HUES48 (cell line): ENCODE measurements around the gene ANXA2.

Source experiments
- H3K27ac ChIP-seq: one replicate; pipeline ENCODE4 v1.7.0; 2013; ENCODE audit warnings: low read depth, low read length, inconsistent platforms
- H3K27me3 ChIP-seq: 2 replicates; pipeline ENCODE4 v1.6.1; 2013; ENCODE audit warnings: mild to moderate bottlenecking, low read length; ENCODE audit not compliant: control insufficient read depth, insufficient read depth
- H3K36me3 ChIP-seq: 2 replicates; pipeline ENCODE4 v1.6.1; 2013; ENCODE audit warnings: low read length; ENCODE audit not compliant: control insufficient read depth, insufficient read depth
- H3K4me1 ChIP-seq: 2 replicates; pipeline ENCODE4 v1.6.1; 2013; ENCODE audit warnings: mild to moderate bottlenecking, low read length; ENCODE audit not compliant: control insufficient read depth, insufficient read depth
- H3K4me3 ChIP-seq: 2 replicates; pipeline ENCODE4 v1.5.1; 2013; ENCODE audit warnings: mild to moderate bottlenecking, low read depth, low read length
- H3K9ac ChIP-seq: 2 replicates; pipeline ENCODE4 v1.6.1; 2013; ENCODE audit warnings: mild to moderate bottlenecking, low read depth, low read length, moderate library complexity
- H3K9me3 ChIP-seq: 2 replicates; pipeline ENCODE4 v1.6.1; 2013; ENCODE audit warnings: low read length; ENCODE audit not compliant: control insufficient read depth, insufficient read depth

Gene ANXA2

DNA sequence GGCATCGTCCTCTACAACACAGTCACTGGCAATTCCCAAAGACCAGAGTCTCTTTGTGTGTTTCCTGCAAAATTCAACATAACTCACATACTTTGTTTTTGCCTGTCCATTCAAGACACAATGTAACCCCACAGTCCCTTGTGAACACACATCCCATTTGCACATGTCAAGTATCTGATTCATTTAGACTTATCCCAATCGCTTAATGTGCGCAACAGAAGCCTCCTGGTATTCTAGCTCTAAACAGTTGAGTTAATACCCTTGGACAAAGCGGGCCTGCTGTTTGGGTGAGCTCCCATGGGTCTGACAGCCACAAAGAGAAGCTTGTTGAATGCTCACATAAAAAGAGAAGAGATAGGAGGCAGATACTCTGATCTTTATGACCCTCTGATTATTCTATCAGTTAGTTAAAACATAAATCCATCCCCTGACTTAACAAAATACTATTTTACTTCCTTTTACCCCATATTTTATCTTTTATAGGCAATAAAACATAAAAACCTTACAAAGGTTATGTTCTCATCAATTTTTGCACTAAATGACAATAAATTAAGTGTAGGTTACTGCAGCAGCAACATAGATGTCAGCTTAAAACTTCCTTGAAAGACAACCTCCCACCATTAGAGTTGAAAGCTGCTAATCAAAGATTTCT is 79.4 kb downstream of the ANXA2 start:
- Histone ChIP-seq H3K27me3 (no peaks in the 10 kb centered on the region), H3K4me1 (no peaks in the 10 kb centered on the region), H3K9ac (no peak overlapping the region), H3K36me3 (no peaks in the 10 kb centered on the region), H3K9me3 (no peaks in the 10 kb centered on the region), H3K4me3 (no peak overlapping the region), H3K27ac (no peak overlapping the region)

DNA sequence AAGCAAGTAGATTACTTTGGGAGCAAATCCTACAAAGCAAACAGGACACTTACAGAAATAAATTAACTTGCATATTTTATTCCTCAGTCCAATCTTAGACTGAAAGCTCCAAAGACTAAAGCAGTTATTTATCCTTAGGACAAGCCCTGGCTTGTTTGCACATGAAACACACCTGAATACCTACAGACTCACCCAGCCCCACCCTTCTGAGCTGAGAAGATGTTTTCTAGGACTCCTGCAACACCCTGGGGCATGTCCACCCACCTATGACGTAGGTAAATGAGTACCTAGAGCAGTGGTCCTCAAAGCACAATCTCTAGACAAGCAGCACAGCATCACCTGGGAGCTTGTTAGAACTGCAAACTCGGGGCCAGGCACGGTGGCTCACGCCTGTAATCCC is 80.8 kb downstream of the ANXA2 start:
- Histone ChIP-seq H3K27ac (no peak overlapping the region), H3K4me3 (no peak overlapping the region), H3K9ac (no peak overlapping the region), H3K27me3 (no peaks in the 10 kb centered on the region), H3K4me1 (no peaks in the 10 kb centered on the region), H3K9me3 (no peaks in the 10 kb centered on the region), H3K36me3 (no peaks in the 10 kb centered on the region)

DNA sequence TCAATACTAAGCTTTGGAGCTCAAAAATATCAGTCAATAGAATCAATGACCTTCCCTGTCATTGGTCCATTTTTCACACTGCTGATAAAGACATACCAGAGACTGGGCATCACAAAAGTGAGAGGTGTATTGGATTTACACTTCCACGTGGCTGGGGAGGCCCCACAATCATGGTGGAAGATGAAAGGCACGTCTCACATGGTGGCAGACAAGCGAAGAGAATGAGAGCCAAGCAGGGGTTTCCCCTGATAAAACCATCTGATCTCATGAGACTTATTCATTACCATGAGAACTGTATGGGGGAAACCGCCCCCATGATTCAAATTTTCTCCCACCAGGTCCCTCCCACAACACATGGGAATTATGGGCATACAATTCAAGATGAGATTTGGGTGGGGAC is 81.9 kb downstream of the ANXA2 start:
- H3K4me3 ChIP-seq = no peak overlapping the region
- H3K27me3 ChIP-seq = no peaks in the 10 kb centered on the region
- H3K9ac ChIP-seq = no peak overlapping the region
- H3K9me3 ChIP-seq = no peaks in the 10 kb centered on the region
- no peak overlapping the region for H3K27ac ChIP-seq
- H3K4me1 ChIP-seq = no peaks in the 10 kb centered on the region
- H3K36me3 ChIP-seq = no peaks in the 10 kb centered on the region

DNA sequence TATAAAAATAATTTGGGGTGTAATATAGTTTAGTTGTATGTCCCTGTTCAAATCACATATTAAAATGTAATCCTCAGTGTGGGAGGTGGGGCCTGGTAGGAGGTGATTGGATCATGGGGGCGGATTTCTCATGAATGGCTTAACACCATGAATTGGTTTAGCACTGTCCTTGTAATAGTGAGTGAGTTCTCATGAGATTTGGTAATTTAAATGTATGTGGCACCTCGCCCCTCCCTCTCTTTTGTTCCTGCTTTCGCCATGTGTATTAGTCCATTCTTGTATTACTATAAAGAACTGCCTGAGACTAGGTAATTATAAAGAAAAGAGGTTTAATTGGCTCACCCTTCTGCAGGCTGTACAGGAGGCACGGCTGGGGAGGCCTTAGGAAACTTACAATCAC is 83.9 kb downstream of the ANXA2 start:
- Histone ChIP-seq H3K27me3 (no peaks in the 10 kb centered on the region), H3K36me3 (no peaks in the 10 kb centered on the region), H3K27ac (no peak overlapping the region), H3K4me3 (no peak overlapping the region), H3K9ac (no peak overlapping the region), H3K4me1 (no peaks in the 10 kb centered on the region), H3K9me3 (no peaks in the 10 kb centered on the region)

DNA sequence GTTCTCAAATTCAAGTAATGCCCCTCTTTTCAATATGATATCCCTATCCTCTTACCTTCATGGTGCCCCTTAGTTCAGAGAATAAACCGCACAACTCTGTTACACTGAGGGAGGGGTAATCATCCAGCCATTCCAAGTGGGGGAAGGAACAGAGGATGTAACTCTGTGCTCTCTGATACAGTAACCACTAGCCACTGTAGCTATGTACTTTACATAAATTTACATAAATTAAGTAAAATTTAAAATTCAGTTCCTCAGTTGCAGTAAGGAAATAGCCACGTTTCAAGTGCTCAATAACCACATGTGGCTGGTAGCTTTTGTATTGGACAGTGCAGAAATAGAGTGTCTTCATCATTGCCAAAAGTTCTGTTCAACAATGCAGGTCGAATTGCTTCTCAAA is 90.8 kb downstream of the ANXA2 start:
- H3K27ac ChIP-seq = no peak overlapping the region
- H3K4me1 ChIP-seq = no peaks in the 10 kb centered on the region
- no peak overlapping the region for H3K4me3 ChIP-seq
- H3K9ac ChIP-seq = no peak overlapping the region
- H3K27me3 ChIP-seq = no peaks in the 10 kb centered on the region
- no peaks in the 10 kb centered on the region for H3K9me3 ChIP-seq
- H3K36me3 ChIP-seq = no peaks in the 10 kb centered on the region

DNA sequence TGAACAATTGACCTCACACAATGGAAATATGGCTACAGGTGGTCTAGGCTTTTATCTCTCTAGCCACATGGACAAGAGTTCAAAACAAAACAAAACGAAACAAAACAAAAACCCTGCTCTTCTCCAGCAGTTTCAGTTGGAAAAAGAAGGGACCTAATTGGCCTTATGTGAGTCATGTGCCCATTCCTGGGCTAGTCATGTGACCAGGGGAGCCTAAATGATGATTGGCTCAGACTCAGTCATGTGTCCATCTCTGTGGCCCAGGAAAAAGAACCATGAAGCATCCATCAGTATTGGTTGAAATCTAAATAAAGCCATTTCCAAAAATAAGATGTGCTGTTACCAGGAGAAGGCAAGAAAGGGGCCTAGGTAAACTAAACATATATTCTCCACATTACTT is 96.8 kb downstream of the ANXA2 start:
- H3K36me3 ChIP-seq = no peaks in the 10 kb centered on the region
- peaks cover 5% of the 10 kb centered on the region; the same call in 1 of the 2 replicates for H3K9me3 ChIP-seq
- no peaks in the 10 kb centered on the region for H3K27me3 ChIP-seq
- H3K9ac ChIP-seq = no peak overlapping the region
- no peak overlapping the region for H3K27ac ChIP-seq
- no peak overlapping the region for H3K4me3 ChIP-seq
- H3K4me1 ChIP-seq = no peaks in the 10 kb centered on the region

DNA sequence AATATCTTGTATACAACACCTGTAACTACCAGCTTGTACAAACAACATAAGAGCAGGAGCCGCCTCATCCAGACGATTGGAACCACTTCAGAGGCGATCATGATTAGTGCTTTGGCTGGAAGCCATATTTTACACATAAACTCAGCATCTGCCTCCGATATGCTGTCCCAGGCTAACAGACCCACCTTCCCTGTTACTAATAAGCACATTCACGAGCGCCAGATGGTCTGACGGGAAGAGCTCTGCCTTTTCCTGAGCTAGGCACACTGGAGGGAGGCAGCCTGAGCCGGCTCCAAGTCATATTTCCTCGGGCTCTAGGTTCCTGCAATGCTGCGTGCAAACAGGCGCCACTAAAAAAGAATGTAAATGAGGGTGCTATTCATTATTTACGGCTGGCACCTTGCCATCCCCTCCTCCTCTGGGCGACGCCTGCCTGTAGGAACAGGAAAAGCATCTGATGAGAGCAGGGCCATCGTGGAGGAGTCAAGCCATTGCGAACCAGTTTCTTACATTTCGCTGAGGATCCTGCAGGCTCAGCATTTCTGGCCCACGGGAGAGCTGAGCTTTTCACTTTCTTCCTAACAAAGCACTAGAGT is 98.2 kb downstream of the ANXA2 start:
- H3K27ac ChIP-seq = no peak overlapping the region
- peaks cover 17% of the 10 kb centered on the region; the same call in 1 of the 2 replicates for H3K9me3 ChIP-seq
- H3K4me1 ChIP-seq = no peaks in the 10 kb centered on the region
- no peaks in the 10 kb centered on the region for H3K27me3 ChIP-seq
- H3K9ac ChIP-seq = no peak overlapping the region
- H3K36me3 ChIP-seq = no peaks in the 10 kb centered on the region
- no peak overlapping the region for H3K4me3 ChIP-seq
